ENCODE data around the gene NAALADL1.

The NAALADL1 gene

GRCh38 chr11:65084598-65085375, 26.4 kb upstream of the NAALADL1 start:
- CTCF ChIA-PET = interaction anchor here (0.7 to 2.5 kb wide), 6 partner anchors 9 to 70 kb away, joined by 3 to 18 read pairs (median 4); partner anchors contain the start of genes ARL2, TM7SF2 and ZNHIT2
- TF ChIP-seq CTCF (IDR thresholded peaks at IDR 0.05; ENCODE audit: control extremely low read depth, extremely low read depth, low read depth, missing control alignments) = no peak

GRCh38 chr11:65083834-65084597, 25.7 kb upstream of the NAALADL1 start, which contains the start of the genes CDCA5 and ZFPL1:
Gene CDCA5 (minus strand): TSS chr11:65084040. CDS start chr11:65083978, 62 bp downstream.
Gene ZFPL1 (plus strand): TSS chr11:65084222. CDS start chr11:65084699, 477 bp downstream.
- TF ChIP-seq CTCF (IDR thresholded peaks at IDR 0.05; ENCODE audit: control extremely low read depth, extremely low read depth, low read depth, missing control alignments) = no peak
- peak; percentile 99 for DNase-seq (ENCODE audit: extremely low spot score)
- CTCF ChIA-PET = interaction anchor here (1.3 to 1.8 kb wide), 4 partner anchors 11 to 70 kb away, joined by 3 to 10 read pairs (median 4); partner anchors contain the start of gene ARL2
- POLR2A ChIA-PET = no interaction called here

More at GRCh38 chr11:65084598-65085375, 26.4 kb upstream of the NAALADL1 start:
- POLR2A ChIA-PET = interaction anchor here (0.7 to 1.8 kb wide), 2 partner anchors 9 to 10 kb away, joined by 3 to 5 read pairs; no protein-coding TSS in a partner anchor
- no peak for DNase-seq (ENCODE audit: extremely low spot score)

GRCh38 chr11:65083134-65083833, 24.9 kb upstream of the NAALADL1 start:
- TF ChIP-seq CTCF (IDR thresholded peaks at IDR 0.05; ENCODE audit: control extremely low read depth, extremely low read depth, low read depth, missing control alignments) = no peak
- no peak for DNase-seq (ENCODE audit: extremely low spot score)
- ChIA-PET POLR2A (interaction anchor here (0.6 kb wide), 1 partner anchor 91 kb away, joined by 3 read pairs; no protein-coding TSS in a partner anchor), CTCF (interaction anchor here (1.0 to 1.8 kb wide), 7 partner anchors 11 to 489 kb away, joined by 3 to 10 read pairs (median 3); partner anchors contain the start of genes ARL2 and FAM89B)

- DNase-seq (ENCODE audit: extremely low spot score) = no peak
- CTCF ChIA-PET = interaction anchor here (0.6 to 3.6 kb wide), 14 partner anchors 10 to 102 kb away, joined by 3 to 19 read pairs (median 4); partner anchors contain the start of genes ARL2, BATF2, NAALADL1 and TM7SF2
- no peak for TF ChIP-seq CTCF (IDR thresholded peaks at IDR 0.05; ENCODE audit: control extremely low read depth, extremely low read depth, low read depth, missing control alignments)
- POLR2A ChIA-PET = interaction anchor here (0.6 to 0.7 kb wide), 2 partner anchors 427 to 728 kb away, joined by 5 to 7 read pairs; no protein-coding TSS in a partner anchor
These were observed 20.5 kb upstream of the NAALADL1 start for GRCh38 chr11:65078786-65079342.

GRCh38 chr11:65078151-65078550, 19.8 kb upstream of the NAALADL1 start:
- TF ChIP-seq CTCF (IDR thresholded peaks at IDR 0.05; ENCODE audit: control extremely low read depth, extremely low read depth, low read depth, missing control alignments) = peak; percentile 78
- ChIA-PET POLR2A (no interaction called here), CTCF (interaction anchor here (0.6 to 3.6 kb wide), 14 partner anchors 9 to 103 kb away, joined by 3 to 19 read pairs (median 4); partner anchors contain the start of genes ARL2, BATF2, NAALADL1 and TM7SF2)
- peak; percentile 73 for DNase-seq (ENCODE audit: extremely low spot score)
